H9 (cell line): ENCODE results near the gene PRKCA. TPM values are rescaled to one million over a fixed set of nuclear protein-coding genes. Genes with fewer than 3 reads are reported as not detected.

ENCODE experiments used
- DNase-seq: peaks from one replicate; pipeline ENCODE4 v3.0.0-alpha.2; 2017
- H2AFZ ChIP-seq: one replicate; pipeline ENCODE4 v1.6.1; 2013; ENCODE audit warnings: mild to moderate bottlenecking, low read length, control low read depth, moderate library complexity
- H2AK5ac ChIP-seq: 2 replicates; pipeline ENCODE4 v1.6.1; 2013; ENCODE audit warnings: low read length, control low read depth, mixed read lengths; ENCODE audit not compliant: insufficient read length
- H2BK120ac ChIP-seq: one replicate; pipeline ENCODE4 v1.6.1; 2013; ENCODE audit warnings: low read depth, mild to moderate bottlenecking, low read length, control low read depth, inconsistent platforms; ENCODE audit not compliant: poor library complexity, severe bottlenecking
- H2BK12ac ChIP-seq: 2 replicates; pipeline ENCODE4 v1.6.1; 2013; ENCODE audit warnings: low read length, control low read depth, mixed read lengths, low read depth; ENCODE audit not compliant: insufficient read length
- H2BK15ac ChIP-seq: 2 replicates; pipeline ENCODE4 v1.6.1; 2013; ENCODE audit warnings: low read depth, low read length, control low read depth
- H2BK20ac ChIP-seq: one replicate; pipeline ENCODE4 v1.6.1; 2013; ENCODE audit warnings: low read depth, mild to moderate bottlenecking, low read length, control low read depth, inconsistent platforms; ENCODE audit not compliant: poor library complexity, severe bottlenecking
- H2BK5ac ChIP-seq: 2 replicates; pipeline ENCODE4 v1.6.1; 2013; ENCODE audit warnings: low read length, control low read depth, mixed read lengths; ENCODE audit not compliant: insufficient read length
- H3K14ac ChIP-seq: 2 replicates; pipeline ENCODE4 v1.6.1; 2013; ENCODE audit warnings: low read length, control low read depth; ENCODE audit not compliant: insufficient read depth
- H3K18ac ChIP-seq: 2 replicates; pipeline ENCODE4 v1.6.1; 2013; ENCODE audit warnings: low read depth, mild to moderate bottlenecking, mixed read lengths, low read length, control low read depth; ENCODE audit not compliant: insufficient read length
- H3K23ac ChIP-seq: 2 replicates; pipeline ENCODE4 v1.6.1; 2013; ENCODE audit warnings: low read length, control low read depth, mixed read lengths, low read depth; ENCODE audit not compliant: insufficient read length
- H3K23me2 ChIP-seq: 2 replicates; pipeline ENCODE4 v1.6.1; 2013; ENCODE audit warnings: low read depth, mild to moderate bottlenecking, mixed read lengths, low read length, control low read depth; ENCODE audit not compliant: insufficient read length, poor library complexity, severe bottlenecking
- H3K27ac ChIP-seq: 2 replicates; pipeline ENCODE4 v1.5.1; 2013; ENCODE audit warnings: low read length, control low read depth, mixed read lengths, low read depth; ENCODE audit not compliant: insufficient read length
- H3K27me3 ChIP-seq: 2 replicates; pipeline ENCODE4 v1.6.1; 2013; ENCODE audit warnings: low read length, control low read depth, inconsistent platforms; ENCODE audit not compliant: insufficient read depth
- H3K4ac ChIP-seq: 2 replicates; pipeline ENCODE4 v1.6.1; 2013; ENCODE audit warnings: low read depth, mild to moderate bottlenecking, control low read depth, inconsistent platforms, low read length, moderate library complexity
- H3K4me1 ChIP-seq: 2 replicates; pipeline ENCODE4 v1.6.1; 2013; ENCODE audit warnings: low read length, control low read depth, inconsistent platforms; ENCODE audit not compliant: insufficient read depth
- H3K4me2 ChIP-seq: 2 replicates; pipeline ENCODE4 v1.6.1; 2013; ENCODE audit warnings: low read length, control low read depth, mixed read lengths; ENCODE audit not compliant: insufficient read length, insufficient read depth
- H3K56ac ChIP-seq: 2 replicates; pipeline ENCODE4 v1.6.1; 2013; ENCODE audit warnings: low read depth, mild to moderate bottlenecking, mixed read lengths, low read length, control low read depth; ENCODE audit not compliant: insufficient read length
- H3K79me1 ChIP-seq: 2 replicates; pipeline ENCODE4 v1.6.1; 2013; ENCODE audit warnings: low read depth, mild to moderate bottlenecking, moderate library complexity, low read length, control low read depth, inconsistent platforms; ENCODE audit not compliant: insufficient read depth, poor library complexity, severe bottlenecking
- H3K79me2 ChIP-seq: 2 replicates; pipeline ENCODE4 v1.6.1; 2013; ENCODE audit warnings: low read length, control low read depth, inconsistent platforms; ENCODE audit not compliant: insufficient read depth
- H3K9ac ChIP-seq: 2 replicates; pipeline ENCODE4 v1.6.1; 2013; ENCODE audit warnings: low read length, control low read depth, mixed read lengths; ENCODE audit not compliant: insufficient read length; ENCODE audit errors: extremely low read depth
- H3K9me3 ChIP-seq: one replicate; pipeline ENCODE4 v1.6.1; 2013; ENCODE audit warnings: low read depth, low read length, inconsistent platforms; ENCODE audit not compliant: control insufficient read depth
- H3T11ph ChIP-seq: one replicate; pipeline ENCODE4 v1.6.1; 2013; ENCODE audit warnings: mild to moderate bottlenecking, low read length, control low read depth, inconsistent platforms
- H4K20me1 ChIP-seq: one replicate; pipeline ENCODE4 v1.6.1; 2013; ENCODE audit not compliant: control insufficient read depth, insufficient read length, insufficient read depth
- H4K5ac ChIP-seq: 2 replicates; pipeline ENCODE4 v1.6.1; 2013; ENCODE audit warnings: low read depth, mild to moderate bottlenecking, mixed read lengths, low read length, control low read depth; ENCODE audit not compliant: insufficient read length
- H4K8ac ChIP-seq: replicated peaks from 2 replicates; pipeline ENCODE4 v1.6.1; 2013; ENCODE audit warnings: low read length, control low read depth, mixed read lengths, low read depth; ENCODE audit not compliant: insufficient read length
- H4K91ac ChIP-seq: 2 replicates; pipeline ENCODE4 v1.6.1; 2013; ENCODE audit warnings: low read depth, mild to moderate bottlenecking, moderate library complexity, mixed read lengths, low read length, control low read depth; ENCODE audit not compliant: insufficient read length
- H3K27ac Mint-ChIP-seq, 3 experiments: 2 replicates in 2 of 3; 3 replicates in 1 of 3; pipeline ENCODE4 v1.8.0; 2020 to 2021; ENCODE audit warnings: mixed read lengths in 3 of 3, mild to moderate bottlenecking in 1 of 3, moderate library complexity in 1 of 3
- H3K27me3 Mint-ChIP-seq: 2 replicates; pipeline ENCODE4 v1.8.0; 2021; ENCODE audit warnings: low read depth, mild to moderate bottlenecking, moderate library complexity, mixed read lengths
- H3K36me3 Mint-ChIP-seq, 3 experiments: 2 replicates in 2 of 3; 3 replicates in 1 of 3; pipeline ENCODE4 v1.8.0; 2020 to 2021; ENCODE audit warnings: low read depth in 3 of 3, mixed read lengths in 3 of 3; ENCODE audit not compliant: insufficient read depth in 1 of 3
- H3K4me1 Mint-ChIP-seq, 2 experiments: 2 replicates each; pipeline ENCODE4 v1.8.0; 2020; ENCODE audit warnings: mixed read lengths in 2 of 2
- H3K4me3 Mint-ChIP-seq, 2 experiments: 2 replicates in 1 of 2; 3 replicates in 1 of 2; pipeline ENCODE4 v1.8.0; 2020 to 2021; ENCODE audit warnings: mild to moderate bottlenecking in 2 of 2, mixed read lengths in 2 of 2, moderate library complexity in 1 of 2
- H3K9me3 Mint-ChIP-seq, 2 experiments: 2 replicates in 1 of 2; 3 replicates in 1 of 2; pipeline ENCODE4 v1.8.0; 2020; ENCODE audit warnings: mild to moderate bottlenecking in 2 of 2, mixed read lengths in 2 of 2, moderate library complexity in 1 of 2
- WGBS: extraction: QIAGEN DNeasy Blood & Tissue Kit; methylation state at CpG from one replicate; pipeline ENCODE4 v1.1.7; 2013; ENCODE audit warnings: missing lambda C conversion rate, low lambda C conversion rate, mixed read lengths; ENCODE audit not compliant: insufficient read length; ENCODE audit errors: extremely low coverage; 5-methylcytosine and 5-hydroxymethylcytosine counted together
- total RNA-seq: library from RNA; stranded (reverse); gene quantifications from 2 replicates; pipeline ENCODE4 v1.2.1, GENCODE V29; 2021
- TF ChIP-seq, protein P1 (sequence below): fragments of 200-600 bp; sonication (generic); conservative IDR thresholded peaks from 3 replicates; pipeline ENCODE4 v1.8.0; 2021; ENCODE audit warnings: antibody characterized with exemption, mild to moderate bottlenecking

The PRKCA gene
- total RNA-seq, 1 experiment from 2014 or later = 10.5 TPM

DNA sequence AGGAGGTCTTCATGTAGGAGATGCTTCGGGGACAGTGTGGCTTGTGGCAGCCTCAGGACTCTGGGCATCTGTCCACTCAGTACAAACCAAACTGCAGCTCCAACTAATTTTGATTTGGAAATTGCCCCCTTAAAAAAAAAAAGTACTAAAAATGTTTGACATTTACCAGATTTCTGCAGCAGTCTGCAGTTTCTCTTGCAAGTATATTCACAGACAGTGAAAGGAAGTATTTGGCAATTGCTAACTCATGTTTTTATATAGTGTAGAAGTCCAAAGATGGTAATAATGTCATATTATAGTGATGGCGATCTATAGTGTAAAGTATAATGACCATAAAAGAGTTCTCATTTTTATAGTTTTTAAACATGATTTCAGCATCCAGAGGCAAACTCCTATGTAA, 218.6 kb downstream of the PRKCA start:
- Histone ChIP-seq H3K79me2 (no peaks in the 10 kb centered on the region), H3K27ac (no peak overlapping the region), H3K9me3 (no peaks in the 10 kb centered on the region), H2BK5ac (no peak overlapping the region), H3K4me1 (no peaks in the 10 kb centered on the region), H2BK120ac (no peak overlapping the region), H2AFZ (no peak overlapping the region), H4K8ac (no peak overlapping the region), H3K23me2 (no peaks in the 10 kb centered on the region), H3T11ph (no peak overlapping the region), H2AK5ac (no peak overlapping the region), H4K20me1 (no peaks in the 10 kb centered on the region), H3K27me3 (no peaks in the 10 kb centered on the region), H2BK20ac (no peak overlapping the region), H3K4ac (no peak overlapping the region), H3K23ac (no peak overlapping the region), H2BK15ac (no peak overlapping the region), H3K14ac (no peak overlapping the region), H4K5ac (no peak overlapping the region), H3K9ac (no peak overlapping the region), H3K56ac (no peak overlapping the region), H3K4me2 (no peak overlapping the region), H2BK12ac (no peak overlapping the region), H4K91ac (no peak overlapping the region), H3K79me1 (no peaks in the 10 kb centered on the region), H3K18ac (no peak overlapping the region)
- DNase-seq = no peak
- H3K36me3 Mint-ChIP-seq = no peaks in the 10 kb centered on the region
- H3K4me3 Mint-ChIP-seq = no peak overlapping the region
- no peaks in the 10 kb centered on the region for H3K27me3 Mint-ChIP-seq
- no CpG with 5 or more reads among the region's 2 CpGs for WGBS
- H3K9me3 Mint-ChIP-seq = peaks cover 0 to 2% of the 10 kb centered on the region in 2 experiments; a peak in 1 of 5 replicates
- TF ChIP-seq, protein P1, sequence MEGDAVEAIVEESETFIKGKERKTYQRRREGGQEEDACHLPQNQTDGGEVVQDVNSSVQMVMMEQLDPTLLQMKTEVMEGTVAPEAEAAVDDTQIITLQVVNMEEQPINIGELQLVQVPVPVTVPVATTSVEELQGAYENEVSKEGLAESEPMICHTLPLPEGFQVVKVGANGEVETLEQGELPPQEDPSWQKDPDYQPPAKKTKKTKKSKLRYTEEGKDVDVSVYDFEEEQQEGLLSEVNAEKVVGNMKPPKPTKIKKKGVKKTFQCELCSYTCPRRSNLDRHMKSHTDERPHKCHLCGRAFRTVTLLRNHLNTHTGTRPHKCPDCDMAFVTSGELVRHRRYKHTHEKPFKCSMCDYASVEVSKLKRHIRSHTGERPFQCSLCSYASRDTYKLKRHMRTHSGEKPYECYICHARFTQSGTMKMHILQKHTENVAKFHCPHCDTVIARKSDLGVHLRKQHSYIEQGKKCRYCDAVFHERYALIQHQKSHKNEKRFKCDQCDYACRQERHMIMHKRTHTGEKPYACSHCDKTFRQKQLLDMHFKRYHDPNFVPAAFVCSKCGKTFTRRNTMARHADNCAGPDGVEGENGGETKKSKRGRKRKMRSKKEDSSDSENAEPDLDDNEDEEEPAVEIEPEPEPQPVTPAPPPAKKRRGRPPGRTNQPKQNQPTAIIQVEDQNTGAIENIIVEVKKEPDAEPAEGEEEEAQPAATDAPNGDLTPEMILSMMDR = no peak
- no peak overlapping the region for H3K27ac Mint-ChIP-seq
- peaks cover 11% of the 10 kb centered on the region in 2 experiments for H3K4me1 Mint-ChIP-seq
